ENCODE results near the gene C1orf50.

Gene C1orf50

DNA sequence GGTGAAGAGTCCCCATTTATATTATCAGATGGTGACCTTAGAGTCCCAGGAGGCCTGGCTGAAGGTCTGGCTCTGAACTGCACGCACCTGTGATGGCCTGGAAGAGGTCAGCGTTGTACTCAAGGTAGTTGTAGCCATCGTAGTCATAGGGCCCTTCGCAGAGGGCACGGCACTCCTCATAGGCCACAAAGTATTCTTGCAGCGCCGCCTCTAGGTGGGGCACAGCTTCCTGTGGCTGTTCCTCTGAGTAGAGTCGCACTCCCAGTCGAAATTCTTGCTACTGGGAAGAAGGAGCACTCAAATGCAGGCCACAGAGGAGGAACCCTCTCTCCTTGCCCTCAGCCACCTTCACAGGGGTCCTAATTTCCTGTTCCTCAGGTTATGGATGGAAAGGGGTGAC, 7.9 kb upstream of the C1orf50 start:
- no peak for DNase-seq

DNA sequence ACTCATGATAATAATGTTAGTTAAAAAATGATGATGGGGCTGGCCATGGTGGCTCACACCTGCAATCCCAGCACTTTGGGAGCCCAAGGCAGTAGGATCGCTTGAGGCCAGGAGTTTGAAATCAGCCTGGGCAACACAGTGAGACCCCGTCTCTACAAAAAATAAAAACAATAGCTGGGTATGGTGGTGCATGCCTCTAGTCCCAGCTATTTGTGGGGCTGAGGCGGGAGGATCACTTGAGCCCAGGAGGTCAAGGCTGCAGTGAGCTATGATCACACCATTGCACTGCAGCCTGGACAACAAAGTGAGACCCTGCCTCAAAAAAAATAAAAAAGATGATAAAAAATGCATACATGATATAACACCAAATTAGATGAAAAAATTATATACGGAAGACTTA, 5.5 kb upstream of the C1orf50 start:
- no peak for DNase-seq

DNA sequence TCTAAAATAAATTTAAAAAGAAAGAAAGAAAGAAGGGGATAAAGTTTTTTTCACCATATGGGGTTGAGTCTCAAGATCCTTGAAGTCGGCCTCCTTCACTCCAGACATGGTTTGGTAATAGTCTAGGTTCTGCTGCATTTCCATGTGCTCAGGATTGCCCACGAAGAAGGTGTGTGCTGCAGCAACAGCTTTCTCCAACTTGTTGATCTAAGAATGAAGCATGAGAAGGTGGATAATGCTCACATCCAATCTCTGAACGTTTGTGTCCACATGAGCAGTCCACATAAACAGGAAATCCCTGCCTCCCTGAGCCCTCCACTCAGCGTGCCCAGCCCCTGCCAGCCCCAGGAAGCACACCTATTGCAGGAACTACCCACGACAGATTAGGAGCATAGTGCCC, 4.8 kb upstream of the C1orf50 start:
- DNase-seq, result no peak

DNA sequence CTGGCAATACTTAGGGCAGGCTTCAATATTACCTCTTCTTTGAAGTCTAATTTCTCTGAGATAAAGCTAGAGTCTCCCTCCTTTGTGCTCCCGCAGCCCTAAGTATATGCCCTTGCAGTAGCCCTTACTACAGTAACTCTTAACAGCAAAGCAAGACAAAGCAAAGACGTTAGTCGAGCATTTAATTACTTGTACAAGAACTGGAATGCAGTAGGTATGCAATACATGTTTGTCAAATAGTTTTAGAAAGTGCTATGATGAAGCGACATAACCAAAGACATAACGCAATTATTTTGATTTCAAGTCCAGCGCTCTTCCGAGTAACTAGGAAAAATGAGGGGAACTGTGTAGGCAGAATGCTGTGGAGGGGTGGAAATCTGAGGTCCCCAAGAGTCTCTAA, 1.8 kb upstream of the C1orf50 start:
- no peak for DNase-seq

DNA sequence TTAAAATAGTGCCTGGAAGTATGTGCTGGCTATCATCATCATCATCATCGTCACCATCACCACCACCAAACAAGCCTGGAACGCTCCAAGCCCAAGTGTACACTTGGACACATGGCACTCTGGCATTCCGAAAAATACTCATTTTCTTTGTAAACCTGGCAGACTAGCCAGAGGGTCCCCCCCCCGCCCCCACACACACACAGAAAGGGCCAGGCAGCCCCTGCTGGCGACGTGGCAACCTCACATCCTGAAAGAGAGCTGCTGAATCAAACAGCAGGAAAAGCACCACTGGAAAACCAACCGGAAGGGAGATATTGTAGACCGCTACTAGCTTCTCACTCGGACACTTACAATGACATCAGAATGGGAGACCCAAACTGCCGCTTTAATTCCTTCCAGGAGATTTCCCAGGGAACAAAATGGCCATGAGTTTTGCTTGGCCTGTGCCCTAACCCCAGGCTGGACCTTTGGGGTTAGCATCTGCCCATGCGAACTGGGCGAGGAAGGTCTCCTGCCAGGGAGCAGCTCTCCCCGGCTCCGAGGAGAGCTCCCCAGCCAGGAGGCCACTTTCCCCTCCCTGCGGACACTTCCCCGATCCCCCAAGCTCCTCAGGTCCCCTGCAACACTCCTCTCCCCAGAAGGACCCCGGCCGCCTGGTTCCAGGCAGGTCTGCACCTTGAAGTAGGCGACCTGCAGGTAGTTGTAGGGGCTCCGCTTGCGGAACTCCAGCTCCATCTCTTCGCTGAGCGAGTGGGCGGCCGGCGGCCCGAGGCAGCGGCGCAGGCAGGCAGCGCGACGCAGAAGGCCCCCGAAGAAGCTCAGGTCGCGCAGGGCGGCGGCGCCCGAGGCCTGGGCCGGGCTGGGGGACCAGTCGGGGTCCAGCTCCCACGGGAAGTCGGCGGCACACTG, 963 bp upstream of the C1orf50 start:
- DNase-seq, result no peak

DNA sequence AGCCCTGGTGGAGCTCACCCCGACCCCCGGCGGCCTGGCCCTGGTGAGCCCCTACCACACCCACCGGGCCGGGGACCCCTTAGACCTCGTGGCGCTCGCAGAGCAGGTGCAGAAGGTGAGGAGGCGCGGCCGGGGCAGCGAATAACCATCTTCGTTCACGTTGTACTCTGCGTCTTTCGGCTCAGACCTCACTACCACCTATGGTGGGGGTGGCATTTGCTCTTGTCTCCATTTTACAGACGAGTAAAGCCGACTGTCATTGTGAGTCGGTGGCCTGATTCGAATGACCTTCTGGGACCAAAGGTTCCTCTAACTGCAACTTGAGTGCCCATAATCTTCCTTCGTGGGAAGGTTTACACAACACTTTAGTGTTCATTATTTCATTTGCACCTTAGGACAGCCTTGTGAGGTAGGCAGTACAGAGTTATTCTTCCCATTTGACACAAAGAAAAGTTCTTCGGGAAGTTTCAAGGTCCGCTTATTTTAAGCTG, 506 bp downstream of the C1orf50 start:
- no peak for DNase-seq

DNA sequence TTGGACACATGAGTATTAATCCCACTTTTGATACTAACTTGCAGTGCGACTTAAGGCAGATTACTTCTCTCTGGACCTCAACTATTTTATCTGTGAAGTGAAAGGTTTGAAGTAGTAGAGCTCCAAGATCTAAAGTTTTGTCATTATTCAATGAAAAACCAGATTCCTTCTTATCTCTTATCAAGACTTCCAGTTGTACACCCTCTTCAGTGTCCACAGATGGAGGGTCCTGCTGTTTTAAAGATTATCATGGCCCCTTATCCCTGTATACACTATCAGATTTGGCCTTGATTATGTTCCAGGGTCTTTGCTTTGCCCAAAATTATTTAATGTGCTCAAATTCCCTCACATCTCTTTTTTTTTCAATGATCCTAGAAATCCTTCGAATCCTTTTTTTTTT, 1.1 kb downstream of the C1orf50 start:
- DNase-seq, result no peak

DNA sequence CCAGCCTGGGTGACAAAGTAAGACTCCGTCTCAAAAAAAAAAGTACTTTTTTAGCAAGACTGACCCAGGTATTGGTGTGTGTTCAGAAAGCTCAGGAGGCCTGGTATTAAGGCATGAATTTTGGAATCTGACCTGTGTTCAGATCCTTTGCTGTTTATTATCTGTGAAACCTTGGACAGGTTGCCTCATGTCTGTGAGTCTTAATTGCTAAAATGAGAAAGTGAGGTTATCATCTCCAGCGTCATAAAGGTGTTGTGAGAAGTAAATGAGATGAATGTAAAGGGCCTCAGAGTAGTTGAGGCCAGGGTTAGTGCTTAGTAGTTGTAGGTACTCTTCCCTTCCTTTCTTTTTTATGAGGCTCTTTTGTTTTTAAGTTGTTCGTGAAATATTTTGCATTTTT, 2.8 kb downstream of the C1orf50 start:
- no peak for DNase-seq

DNA sequence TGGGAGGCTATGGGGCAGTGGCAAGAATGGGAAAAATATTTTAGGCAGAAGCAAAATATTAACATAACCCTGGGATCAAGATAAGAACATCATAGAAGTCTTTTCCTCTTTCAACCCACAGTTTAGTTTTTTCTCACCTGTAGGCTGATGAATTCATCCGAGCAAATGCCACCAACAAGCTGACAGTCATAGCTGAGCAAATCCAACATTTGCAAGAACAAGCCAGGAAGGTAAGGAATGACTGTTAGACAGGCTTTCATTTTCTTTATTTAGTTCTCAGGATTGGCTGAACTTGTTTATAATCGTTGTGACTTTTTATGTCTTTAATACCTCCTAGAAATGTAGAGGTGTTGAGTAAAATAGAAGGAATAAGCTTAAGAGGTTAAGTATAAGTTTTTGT, 6.4 kb downstream of the C1orf50 start:
- DNase-seq, result no peak

DNA sequence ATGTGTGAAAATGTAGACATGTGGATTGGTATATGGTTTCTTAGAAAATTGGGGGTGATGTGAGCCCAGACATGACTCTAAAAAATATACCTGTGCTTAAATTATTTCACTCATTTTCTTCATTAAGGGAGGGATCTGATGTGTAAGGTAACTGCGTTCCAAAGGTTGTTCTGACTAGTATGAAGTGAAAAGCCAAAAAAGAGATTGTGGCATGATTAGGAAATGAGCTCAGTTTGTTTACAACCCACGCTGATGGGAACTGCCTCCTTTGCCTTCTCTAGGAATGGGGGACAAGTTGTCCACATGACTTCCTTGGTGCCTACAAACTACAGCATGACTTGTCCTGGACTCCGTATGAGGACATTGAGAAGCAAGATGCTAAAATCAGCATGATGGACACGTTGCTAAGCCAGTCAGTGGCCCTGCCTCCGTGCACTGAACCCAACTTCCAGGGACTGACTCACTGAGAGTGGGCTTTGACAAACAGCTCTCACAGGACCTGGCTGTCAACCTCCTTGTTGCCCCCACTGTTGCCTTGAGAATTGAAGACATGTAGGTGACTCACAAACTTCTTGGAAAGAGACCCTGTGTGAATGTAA, 8.0 kb downstream of the C1orf50 start:
- DNase-seq, result no peak

DNA sequence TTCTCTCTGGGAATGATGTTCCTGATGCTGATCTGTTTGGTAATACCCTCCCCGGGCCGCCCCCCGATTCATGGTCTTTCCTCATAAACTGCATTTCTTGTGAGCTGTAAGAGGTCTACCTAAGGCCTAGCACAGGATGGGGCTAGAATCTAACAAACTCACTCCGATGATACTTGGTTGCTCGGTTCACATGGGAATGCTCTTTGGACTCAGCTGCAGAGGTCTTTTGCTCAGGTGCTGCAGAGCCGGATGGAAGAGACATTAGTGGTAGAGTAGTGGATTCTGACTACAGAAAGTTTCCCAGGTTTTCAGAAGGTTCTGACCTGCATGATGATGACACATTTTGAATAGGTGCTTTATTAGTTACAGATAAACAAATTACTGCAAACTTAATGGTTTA, 9.5 kb downstream of the C1orf50 start:
- no peak for DNase-seq

DNA sequence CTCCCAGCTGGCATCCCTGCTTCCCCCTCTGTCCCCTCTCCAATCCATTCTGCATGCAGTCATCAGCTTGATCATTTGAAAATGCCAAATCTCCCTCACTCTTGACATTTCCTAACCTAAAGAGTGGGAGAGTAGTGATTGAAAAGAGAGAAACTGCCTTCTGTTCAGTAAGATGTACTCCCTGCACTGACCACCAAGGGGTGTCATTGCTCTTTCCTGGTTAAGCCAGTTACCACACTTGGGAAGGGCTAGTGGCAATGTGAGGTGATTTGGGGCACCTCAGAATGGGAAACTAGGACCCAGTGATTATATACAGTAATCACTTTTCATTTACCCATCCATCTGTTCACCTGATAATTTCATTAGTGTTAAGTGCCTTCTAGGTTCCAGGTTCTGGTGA, 10.8 kb downstream of the C1orf50 start:
- no peak for DNase-seq

DNA sequence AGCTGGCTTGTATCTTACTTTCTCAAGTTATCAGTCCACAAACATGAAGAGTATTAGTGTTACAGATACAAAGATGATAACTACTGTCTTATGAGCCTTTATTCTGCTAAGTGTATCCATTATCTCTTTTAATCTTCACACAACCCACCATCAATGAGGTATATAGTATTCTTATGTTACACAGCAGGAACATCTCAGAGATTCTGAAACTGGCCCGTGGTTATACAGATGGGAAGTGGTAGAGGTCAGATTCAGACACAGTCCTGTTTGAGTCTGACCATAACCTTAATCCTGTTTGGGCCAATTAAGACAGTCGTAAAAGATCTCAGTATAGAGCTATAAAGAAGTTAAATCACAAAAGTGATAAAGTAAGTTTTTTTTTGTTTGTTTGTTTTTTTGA, 12.7 kb downstream of the C1orf50 start:
- DNase-seq, result no peak

DNA sequence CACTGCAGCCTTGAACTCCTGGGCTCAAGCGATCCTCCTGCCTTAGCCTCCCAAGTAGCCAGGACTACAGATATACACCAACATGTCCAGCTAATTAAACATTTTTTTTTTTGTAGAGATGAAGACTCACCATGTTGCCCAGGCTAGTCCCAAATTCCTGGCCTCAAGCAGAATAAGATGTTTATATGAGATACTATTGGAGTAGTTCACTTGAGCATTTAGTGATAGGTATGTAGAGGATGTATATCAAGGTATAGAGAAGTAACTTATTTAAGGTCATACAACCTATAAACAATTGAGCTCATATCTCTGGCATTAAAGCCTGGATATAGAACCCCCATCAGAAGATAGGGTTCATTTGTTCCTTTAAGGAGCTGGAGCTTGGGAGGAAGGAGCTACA, 13.1 kb downstream of the C1orf50 start:
- no peak for DNase-seq

DNA sequence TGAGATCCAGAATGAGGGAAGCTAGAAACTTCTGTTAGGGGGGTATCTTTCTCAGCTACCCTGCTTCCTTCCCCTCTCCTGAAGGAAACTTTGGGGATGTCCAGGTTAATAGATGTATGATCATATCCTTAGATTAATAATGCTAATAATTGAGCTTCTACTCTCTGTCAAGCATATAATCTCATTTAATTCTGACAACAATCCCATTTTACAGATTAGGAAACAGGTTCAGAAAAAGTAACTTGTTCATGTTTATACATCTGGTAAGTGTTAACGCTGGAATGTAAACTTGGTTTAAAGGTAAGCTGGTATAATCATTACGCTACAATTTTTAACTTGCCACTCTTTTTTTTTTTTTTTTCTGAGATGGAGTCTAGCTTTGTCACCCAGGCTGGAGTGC, 16.0 kb downstream of the C1orf50 start:
- DNase-seq, result no peak

DNA sequence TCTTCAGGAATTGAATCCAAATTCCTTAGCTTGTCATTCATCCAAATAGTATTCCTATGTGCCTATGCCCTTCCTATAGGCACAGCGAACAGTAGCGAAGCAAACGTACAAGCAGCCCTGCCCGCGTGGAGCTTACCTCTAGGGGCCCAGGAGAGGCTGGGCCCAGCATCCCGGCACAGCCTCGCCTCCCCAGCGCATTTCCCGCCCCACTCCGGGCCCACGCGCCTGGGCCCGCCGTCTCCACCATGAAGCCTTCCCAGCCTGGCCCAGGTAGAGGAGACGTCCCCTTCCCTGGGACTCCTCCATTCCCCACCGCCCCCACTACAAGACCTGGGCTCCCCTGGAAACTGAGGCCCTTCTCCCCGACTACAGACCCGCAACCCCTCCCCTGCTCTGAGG, 17.5 kb downstream of the C1orf50 start:
- DNase-seq, result no peak

DNA sequence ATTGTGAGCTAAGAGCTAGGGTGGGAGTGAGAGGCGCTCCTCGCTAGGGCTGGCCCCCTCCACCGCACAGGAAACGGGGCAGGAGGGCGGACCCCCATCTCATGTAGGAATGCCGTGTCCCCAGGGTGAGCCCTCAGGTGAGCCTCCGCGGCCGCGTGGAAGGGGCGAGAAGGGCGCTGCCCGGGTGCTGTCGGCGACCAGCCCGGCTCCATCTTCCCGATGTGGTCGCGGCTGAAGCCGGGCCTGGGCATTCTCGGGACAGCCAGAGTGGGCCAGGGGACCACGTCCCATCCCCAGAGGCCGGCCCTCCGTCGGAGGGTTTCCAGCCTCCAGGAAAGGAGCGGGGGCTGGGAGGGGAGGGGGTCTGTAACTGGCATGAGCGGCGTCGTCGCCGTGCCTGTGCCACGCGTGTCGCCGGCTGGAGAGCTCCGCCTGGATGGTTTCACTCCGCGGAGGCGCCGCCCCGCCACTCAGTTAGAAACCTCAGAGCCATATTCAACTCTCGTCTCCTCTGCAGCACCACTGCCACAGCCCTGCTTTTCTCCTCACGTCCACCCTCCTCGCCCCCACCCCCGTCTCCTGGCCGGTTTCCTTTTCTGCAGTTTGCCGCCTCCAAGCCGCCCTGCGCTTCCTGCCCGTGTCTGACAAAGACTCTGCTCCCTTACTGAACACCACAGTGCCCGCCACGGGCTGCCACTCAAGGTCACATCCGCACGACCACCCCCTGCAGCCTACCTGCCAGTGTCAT, 18.1 kb downstream of the C1orf50 start, which contains the start of gene TMEM269:
Gene TMEM269 (plus strand): TSS at position 46 of the 748 bp plus-strand sequence. CDS start 4,903 bp downstream, outside the sequence.
- no peak for DNase-seq

DNA sequence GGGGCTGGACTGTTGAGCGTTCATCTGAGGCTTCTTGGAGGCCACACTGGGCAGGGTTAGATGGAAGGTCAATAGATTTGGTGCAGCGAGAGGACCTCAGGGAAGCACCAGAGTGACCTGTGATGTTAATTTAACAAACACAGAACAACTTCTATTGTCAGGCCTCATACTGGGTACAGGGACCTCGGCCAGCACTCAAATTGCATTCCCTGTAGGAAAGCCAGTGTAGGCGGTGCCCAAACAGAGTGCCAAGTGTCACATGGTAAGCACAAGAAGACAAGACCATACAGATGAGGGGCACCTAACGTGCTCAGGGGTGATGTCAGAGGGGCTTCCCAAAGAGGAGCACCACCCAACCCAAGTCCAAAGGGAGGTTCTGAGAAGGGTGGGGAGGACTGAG, 19.0 kb downstream of the C1orf50 start:
- DNase-seq, result no peak

DNA sequence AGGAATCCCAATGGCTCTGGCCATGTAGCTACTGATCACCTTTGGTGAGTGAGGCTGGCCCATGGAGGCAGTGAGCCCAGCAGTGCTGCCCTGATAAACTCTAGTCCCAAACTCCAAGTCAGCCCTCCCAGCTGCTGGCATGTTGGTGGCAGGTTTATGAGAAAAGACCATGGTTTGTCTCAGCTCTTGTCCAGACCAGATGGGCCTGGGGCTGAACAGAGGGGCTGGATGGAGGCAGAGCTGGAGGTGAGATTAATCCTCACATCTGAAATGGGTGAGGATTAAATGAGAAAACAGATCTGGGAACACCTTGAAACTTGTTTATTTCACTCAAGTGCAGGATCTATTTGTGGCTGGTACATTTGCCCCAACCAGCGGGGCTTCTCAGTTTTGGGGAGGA, 21.0 kb downstream of the C1orf50 start:
- no peak for DNase-seq

DNA sequence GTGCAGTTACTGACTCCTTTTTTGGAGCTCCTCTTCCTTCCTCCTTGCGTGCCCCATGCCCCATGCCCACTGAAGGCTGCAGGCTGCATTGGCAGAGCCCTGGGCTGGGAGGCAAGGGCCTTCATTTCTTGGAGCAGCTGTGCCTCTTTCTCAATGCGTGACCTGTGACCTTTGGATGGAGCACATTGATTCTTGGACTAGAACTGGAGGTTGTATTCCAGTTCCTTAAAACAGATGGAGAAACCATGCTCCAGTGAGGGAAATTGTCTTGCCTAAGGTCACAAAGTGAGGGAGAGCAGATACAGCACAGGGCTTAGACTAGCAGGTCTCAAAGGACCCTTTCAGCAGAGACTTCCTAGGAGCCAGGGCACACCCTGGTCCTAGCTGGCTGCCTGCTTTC, 26.8 kb downstream of the C1orf50 start:
- DNase-seq, result no peak

DNA sequence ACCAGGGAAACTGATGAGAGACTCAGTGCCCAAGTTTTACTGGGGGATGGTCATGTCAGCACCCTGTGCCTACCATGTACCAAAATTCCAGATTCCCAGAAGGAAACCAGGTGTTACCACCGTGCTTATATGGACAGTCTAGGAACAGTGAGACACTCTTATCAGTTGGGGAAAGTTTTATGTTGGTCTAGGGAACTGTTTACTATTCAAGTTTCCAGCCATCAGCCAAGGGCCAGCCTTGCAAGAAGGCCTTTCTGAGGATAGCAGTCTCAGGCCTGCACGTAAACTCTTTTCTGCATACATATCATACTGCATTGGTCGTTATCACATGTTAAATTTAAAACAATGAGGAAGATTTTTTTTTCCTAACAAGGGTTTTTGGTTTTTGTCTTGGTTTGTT, 30.4 kb downstream of the C1orf50 start:
- no peak for DNase-seq

DNA sequence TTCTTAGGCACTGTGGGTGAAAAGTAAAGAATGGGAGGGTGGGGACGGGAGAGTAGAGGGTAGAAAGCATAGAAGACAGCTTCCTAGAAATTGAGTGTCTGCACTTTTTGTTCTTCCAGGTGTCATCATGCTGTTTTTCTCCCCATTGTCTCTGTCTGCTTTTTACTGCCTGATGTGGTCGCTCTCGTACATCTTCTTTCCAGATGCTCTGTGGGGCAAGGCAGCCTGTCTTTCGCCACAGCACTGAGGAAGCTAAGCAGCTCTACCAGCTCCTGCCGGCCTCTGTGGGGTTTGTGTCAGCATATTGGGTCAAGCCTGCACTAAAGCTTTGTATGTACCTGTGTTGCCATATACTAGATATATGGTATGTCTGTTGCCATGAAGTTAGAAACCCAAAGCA, 30.9 kb downstream of the C1orf50 start:
- no peak for DNase-seq

DNA sequence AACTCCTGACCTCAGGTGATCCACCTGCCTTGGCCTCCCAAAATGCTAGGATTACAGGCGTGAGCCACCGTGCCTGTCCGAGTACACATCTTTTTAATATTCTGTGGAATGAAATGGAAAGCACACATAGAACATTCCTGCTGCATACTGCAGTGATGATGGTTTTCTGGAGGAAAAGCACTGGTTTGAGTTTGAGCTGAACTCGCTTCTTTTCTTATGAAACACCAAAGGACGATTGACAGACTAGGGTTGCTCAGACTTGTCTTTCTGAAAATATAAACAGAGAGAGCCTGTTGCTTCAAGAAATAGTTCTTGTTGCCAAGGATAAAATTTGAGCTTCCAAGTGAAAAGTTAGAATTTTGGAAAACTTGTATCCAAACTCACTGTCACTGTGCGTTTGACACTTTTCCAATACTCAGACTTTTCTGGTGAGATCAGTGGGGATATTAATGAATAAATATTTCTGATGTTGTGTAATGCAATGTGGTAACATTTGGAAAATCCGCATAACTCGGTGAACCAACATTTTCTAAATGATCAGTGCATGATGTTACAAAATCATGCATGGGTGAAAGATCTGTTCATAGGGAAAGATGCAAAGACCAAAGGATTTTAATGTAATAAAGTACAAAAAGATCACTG, 34.9 kb downstream of the C1orf50 start:
- no peak for DNase-seq
